ENCODE data around the gene PHC2.

The PHC2 gene

DNA sequence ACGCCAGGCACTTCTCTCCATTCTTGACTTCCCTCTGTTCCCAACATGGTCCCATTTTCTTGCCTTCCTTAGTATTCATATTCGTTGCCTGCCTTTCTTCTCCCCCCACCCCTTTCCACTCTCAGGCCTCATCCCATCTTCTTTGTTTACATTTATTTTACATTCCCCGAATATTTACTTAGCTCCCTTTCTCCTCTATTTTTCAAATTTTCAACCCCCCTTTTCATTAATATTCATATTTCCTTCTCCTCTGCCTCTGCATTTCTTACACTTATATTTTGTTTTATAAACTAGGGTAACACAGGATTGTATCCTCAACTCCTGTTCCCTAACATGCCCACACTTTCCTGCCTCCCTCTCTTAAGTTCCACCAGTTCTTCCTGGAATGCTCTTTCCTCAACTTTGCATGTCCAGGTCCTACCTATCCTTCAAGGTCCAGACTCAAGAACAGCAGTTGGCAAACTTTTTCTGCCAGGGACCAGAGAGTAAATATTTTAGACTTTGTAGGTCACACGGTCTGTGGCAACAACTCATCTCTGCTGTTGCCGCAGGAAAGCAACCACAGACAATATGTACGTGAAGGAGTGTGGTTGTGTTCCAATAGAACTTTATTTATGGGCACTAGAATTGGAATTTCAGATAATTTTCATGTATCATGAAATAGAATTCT, 80.1 kb downstream of the PHC2 start:
- FAIRE-seq (no peak), DNase-seq (ENCODE audit: insufficient read length, low spot score) (no peak)
- TF ChIP-seq, protein P1, sequence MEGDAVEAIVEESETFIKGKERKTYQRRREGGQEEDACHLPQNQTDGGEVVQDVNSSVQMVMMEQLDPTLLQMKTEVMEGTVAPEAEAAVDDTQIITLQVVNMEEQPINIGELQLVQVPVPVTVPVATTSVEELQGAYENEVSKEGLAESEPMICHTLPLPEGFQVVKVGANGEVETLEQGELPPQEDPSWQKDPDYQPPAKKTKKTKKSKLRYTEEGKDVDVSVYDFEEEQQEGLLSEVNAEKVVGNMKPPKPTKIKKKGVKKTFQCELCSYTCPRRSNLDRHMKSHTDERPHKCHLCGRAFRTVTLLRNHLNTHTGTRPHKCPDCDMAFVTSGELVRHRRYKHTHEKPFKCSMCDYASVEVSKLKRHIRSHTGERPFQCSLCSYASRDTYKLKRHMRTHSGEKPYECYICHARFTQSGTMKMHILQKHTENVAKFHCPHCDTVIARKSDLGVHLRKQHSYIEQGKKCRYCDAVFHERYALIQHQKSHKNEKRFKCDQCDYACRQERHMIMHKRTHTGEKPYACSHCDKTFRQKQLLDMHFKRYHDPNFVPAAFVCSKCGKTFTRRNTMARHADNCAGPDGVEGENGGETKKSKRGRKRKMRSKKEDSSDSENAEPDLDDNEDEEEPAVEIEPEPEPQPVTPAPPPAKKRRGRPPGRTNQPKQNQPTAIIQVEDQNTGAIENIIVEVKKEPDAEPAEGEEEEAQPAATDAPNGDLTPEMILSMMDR (IDR thresholded peaks at IDR 0.05; ENCODE audit: insufficient read depth, missing control alignments): no peak

DNA sequence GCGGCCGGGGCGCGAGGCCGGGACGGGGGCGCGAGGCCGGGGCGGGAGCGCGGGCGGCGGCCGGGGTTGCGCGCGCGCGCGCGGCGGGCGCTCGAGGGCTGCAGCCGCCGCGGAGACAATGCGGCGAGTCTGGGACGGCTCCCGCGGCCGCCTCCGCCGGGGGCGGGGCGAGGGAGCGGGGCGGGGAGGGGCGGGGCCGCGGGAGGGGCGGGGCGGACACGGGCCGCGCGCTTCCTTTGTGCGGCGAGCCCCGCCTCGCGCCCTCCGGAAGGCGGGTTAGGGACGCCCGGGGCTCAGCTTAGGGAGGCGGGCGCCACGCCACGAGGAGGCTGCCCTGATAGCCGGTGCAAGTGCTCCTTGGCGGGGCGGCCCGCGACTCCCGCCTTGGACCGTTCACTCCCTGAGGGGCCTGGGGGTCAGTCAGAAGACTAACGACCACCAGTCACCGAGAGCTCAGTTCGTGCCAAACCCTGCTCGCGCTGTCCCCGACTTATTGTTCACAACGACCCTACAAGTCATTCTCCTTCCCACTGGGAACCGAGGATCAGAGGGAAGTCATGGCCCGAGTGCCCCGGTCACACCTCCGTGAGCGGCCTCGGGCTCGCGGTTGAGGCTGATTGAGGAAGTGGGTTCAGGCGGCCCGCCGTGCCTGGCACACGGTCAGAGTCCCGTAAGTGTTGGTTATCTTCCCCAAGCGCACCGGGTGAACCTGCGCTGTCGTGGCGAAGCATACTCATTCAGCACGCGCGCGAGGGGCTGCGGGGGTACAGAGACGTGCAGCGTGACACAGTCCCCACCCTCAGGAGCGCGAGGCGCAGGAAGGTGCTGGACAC, 80.9 kb downstream of the PHC2 start:
- FAIRE-seq (no peak), DNase-seq (ENCODE audit: insufficient read length, low spot score) (peak; percentile 78)
- TF ChIP-seq, protein P1 (IDR thresholded peaks at IDR 0.05; ENCODE audit: insufficient read depth, missing control alignments): no peak

DNA sequence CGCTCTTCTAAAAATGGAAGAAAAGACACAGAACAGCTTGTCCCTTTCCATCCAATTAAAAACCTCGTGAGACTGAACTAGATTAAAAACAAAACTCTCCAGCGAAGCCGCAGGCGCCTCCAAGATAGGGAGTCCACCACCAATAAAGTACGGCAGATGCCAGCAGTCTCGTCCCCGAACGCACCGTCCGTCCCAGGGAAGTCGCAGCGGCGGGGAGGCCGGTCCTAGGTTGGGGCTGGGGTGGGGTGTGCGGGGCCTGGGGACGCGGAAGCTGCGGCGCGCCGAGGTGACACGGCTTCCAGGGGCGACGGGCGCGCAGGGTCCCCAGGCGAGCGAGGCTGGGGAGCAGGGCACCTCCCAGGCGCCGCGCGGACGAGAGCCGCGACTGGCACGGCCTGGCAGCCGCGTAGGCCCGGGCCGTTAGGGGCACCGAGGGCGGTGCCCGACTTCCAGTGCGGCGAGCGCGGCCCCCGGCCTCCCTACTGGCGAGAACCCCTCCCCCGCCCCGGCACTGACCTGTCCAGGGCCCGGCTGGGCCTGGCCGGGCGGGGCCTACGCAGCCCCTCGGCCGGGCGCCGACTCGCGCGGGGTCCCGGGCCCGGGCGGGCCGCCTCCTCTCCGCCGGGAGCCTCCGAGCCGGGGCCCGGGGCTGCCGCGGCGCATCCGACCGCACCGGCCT, 81.7 kb downstream of the PHC2 start:
- DNase-seq (ENCODE audit: insufficient read length, low spot score): no peak
- TF ChIP-seq, protein P1 (IDR thresholded peaks at IDR 0.05; ENCODE audit: insufficient read depth, missing control alignments): no peak
- no peak for FAIRE-seq

DNA sequence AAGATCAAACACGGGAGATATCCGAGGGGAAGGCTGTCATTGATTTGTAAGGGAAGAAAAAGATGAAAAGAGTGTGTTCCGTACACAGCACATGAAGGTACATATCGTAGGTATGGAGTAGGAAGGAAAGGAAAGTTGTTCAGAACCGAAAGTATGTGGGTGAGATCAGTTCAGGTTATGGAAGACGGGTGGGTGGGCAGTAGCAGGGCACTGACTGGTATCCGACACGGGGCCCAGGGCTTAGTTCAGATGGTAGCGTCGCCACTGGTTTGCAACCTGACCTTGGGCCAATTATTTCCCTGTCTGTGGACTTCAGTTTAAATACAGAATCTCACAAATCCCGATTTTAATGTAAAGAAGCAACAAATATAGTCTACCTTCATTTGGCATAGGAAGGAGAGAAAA, 82.2 kb downstream of the PHC2 start:
- DNase-seq (ENCODE audit: insufficient read length, low spot score): no peak
- FAIRE-seq: no peak
- TF ChIP-seq, protein P1 (IDR thresholded peaks at IDR 0.05; ENCODE audit: insufficient read depth, missing control alignments): no peak

DNA sequence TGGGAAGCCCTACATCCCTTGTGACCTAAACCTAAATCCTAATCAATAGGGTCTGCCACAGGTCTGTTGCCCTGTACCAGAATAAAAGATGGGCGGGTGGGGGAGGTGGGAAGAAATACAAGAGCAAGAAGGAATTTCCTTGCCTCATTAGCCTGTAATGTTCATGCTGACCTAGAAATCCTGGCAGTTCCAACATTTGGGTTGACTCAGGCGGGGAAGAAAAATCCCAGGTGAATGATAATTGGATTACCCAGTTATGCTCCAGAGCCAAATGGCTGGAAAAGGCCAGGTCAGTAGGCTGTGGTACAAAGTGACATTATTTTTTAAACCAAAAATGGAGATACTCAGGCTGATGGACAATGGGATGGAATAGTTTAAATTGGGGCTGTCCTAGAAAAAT, 82.7 kb downstream of the PHC2 start:
- FAIRE-seq (no peak), DNase-seq (ENCODE audit: insufficient read length, low spot score) (no peak)
- TF ChIP-seq, protein P1 (IDR thresholded peaks at IDR 0.05; ENCODE audit: insufficient read depth, missing control alignments): no peak

DNA sequence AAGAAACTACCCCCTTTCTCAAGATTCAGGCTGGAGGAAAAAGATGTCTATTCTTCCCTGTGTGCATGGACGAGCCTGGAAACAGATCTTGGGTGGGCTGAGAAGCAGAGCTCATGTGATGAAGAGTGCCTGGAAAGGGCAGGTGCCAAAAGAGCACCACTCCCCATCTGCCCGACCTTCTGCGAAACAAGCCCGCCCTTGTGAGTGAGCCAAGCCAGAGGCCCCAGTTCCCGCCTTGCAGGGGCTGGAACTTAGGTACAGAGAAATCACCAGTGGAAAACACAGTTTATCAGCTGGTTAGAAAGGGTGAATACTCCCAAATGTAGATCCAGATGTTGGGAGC, 83.3 kb downstream of the PHC2 start:
- FAIRE-seq (no peak), DNase-seq (ENCODE audit: insufficient read length, low spot score) (no peak)
- TF ChIP-seq, protein P1 (IDR thresholded peaks at IDR 0.05; ENCODE audit: insufficient read depth, missing control alignments): no peak

Data from D721Med (cell line).